Smooth muscle cell (in vitro differentiated cells): Measurements from ENCODE around the gene HOXD1. TPM values are rescaled to one million over a fixed set of nuclear protein-coding genes. Genes with fewer than 3 reads are reported as not detected.

ENCODE experiments used
- DNase-seq: peaks from one replicate; lab custom pipeline; 2025; ENCODE audit not compliant: unreplicated experiment; lab: John Stamatoyannopoulos, UW
- H2AFZ ChIP-seq: fragments of 200-600 bp; sonication (generic); 2 replicates; pipeline ENCODE4 v1.6.0; 2016; ENCODE audit warnings: antibody characterized with exemption, low read depth, mild to moderate bottlenecking
- H3F3A ChIP-seq: fragments of 200-600 bp; sonication (generic); 2 replicates; pipeline ENCODE4 v1.6.0; 2017; ENCODE audit warnings: antibody characterized with exemption, low read depth
- H3K27ac ChIP-seq: fragments of 200-600 bp; sonication (generic); 2 replicates; pipeline ENCODE4 v1.5.1; 2016; ENCODE audit warnings: low read depth, mild to moderate bottlenecking
- H3K27me3 ChIP-seq: fragments of 200-600 bp; sonication (generic); 2 replicates; pipeline ENCODE4 v1.6.1; 2016; ENCODE audit warnings: low read depth, mild to moderate bottlenecking
- H3K36me3 ChIP-seq: fragments of 200-600 bp; sonication (generic); 2 replicates; pipeline ENCODE4 v1.5.1; 2016; ENCODE audit warnings: low read depth
- H3K4me1 ChIP-seq: fragments of 200-600 bp; sonication (generic); 2 replicates; pipeline ENCODE4 v1.5.1; 2016; ENCODE audit warnings: low read depth
- H3K4me2 ChIP-seq: fragments of 200-600 bp; sonication (generic); 2 replicates; pipeline ENCODE4 v1.6.0; 2016; ENCODE audit warnings: mild to moderate bottlenecking
- H3K4me3 ChIP-seq: fragments of 200-600 bp; sonication (generic); 2 replicates; pipeline ENCODE4 v1.5.1; 2016; ENCODE audit warnings: mild to moderate bottlenecking
- H3K79me2 ChIP-seq: fragments of 200-600 bp; sonication (generic); 2 replicates; pipeline ENCODE4 v1.6.0; 2016; ENCODE audit warnings: low read depth, mild to moderate bottlenecking
- H3K9ac ChIP-seq: fragments of 200-600 bp; sonication (generic); 2 replicates; pipeline ENCODE4 v1.6.0; 2016; ENCODE audit warnings: low read depth
- H3K9me3 ChIP-seq: fragments of 200-600 bp; sonication (generic); replicated peaks from 2 replicates; pipeline ENCODE4 v1.5.1; 2016; ENCODE audit warnings: low read depth
- H4K20me1 ChIP-seq: fragments of 200-600 bp; sonication (generic); 2 replicates; pipeline ENCODE4 v1.6.0; 2016; ENCODE audit warnings: low read depth
- WGBS: methylation state at CpG from one replicate; pipeline ENCODE4 v1.1.7; 2016; ENCODE audit warnings: low lambda C conversion rate; 5-methylcytosine and 5-hydroxymethylcytosine counted together
- polyA plus RNA-seq: library from polyadenylated mRNA; unstranded; fragments of >200 nt; fragmentation: Nextera tagmentation; extraction: Ambion mirVana; gene quantifications from 2 replicates; pipeline ENCODE4 v1.2.1, GENCODE V29; 2016
- total RNA-seq: library from RNA; depleted of rRNA; stranded (reverse); fragments of >200 nt; gene quantifications from 2 replicates; pipeline ENCODE4 v1.2.3, GENCODE V29; 2014
- TF ChIP-seq, protein P1 (sequence below): fragments of 200-600 bp; sonication (generic); IDR thresholded peaks from 2 replicates; pipeline ENCODE4 v1.5.1; 2017; ENCODE audit warnings: borderline replicate concordance, mild to moderate bottlenecking, antibody characterized with exemption; ENCODE audit not compliant: insufficient read depth, poor library complexity, severe bottlenecking

The HOXD1 gene
- total and polyA plus RNA-seq, 2 experiments from 2014 or later = not detected

DNA sequence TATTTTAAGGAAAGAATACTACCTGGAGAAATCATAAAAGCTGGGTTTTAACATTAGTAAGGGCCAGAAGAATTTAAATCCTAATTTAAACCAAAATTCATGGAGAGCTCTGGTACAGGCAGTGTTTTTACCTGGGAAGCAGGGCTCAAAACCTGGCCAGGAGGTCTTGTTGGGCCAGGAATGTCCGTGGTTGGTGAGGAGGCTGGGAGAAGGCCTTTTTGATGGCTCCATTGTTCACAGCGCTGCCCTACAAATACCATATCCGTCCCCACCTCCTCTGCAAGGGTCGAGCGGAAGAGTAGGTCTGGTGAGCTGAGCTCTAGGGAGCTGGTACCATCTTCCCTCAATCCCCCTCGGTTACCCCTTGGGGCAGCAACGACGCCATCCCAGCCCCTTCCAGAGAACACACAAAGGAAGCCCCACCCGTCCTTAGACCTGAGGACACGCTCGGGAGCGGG lies 10.9 kb upstream of the HOXD1 start:
- Histone ChIP-seq H3K27me3 (peaks cover 99% of the 10 kb centered on the region), H3K9me3 (no peaks in the 10 kb centered on the region), H3K4me3 (peak overlapping the region; percentile 46), H3K79me2 (no peaks in the 10 kb centered on the region), H3K36me3 (no peaks in the 10 kb centered on the region), H3F3A (no peaks in the 10 kb centered on the region), H2AFZ (peak overlapping the region; percentile 29), H3K27ac (no peak overlapping the region), H3K4me1 (peaks cover 18% of the 10 kb centered on the region), H3K9ac (no peak overlapping the region), H3K4me2 (peak overlapping the region; percentile 89), H4K20me1 (no peaks in the 10 kb centered on the region)
- TF ChIP-seq, protein P1, sequence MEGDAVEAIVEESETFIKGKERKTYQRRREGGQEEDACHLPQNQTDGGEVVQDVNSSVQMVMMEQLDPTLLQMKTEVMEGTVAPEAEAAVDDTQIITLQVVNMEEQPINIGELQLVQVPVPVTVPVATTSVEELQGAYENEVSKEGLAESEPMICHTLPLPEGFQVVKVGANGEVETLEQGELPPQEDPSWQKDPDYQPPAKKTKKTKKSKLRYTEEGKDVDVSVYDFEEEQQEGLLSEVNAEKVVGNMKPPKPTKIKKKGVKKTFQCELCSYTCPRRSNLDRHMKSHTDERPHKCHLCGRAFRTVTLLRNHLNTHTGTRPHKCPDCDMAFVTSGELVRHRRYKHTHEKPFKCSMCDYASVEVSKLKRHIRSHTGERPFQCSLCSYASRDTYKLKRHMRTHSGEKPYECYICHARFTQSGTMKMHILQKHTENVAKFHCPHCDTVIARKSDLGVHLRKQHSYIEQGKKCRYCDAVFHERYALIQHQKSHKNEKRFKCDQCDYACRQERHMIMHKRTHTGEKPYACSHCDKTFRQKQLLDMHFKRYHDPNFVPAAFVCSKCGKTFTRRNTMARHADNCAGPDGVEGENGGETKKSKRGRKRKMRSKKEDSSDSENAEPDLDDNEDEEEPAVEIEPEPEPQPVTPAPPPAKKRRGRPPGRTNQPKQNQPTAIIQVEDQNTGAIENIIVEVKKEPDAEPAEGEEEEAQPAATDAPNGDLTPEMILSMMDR = no peak
- no peak for DNase-seq
- whole genome bisulfite sequencing = 4% methylated on average over 12 of the region's 12 CpGs

- Histone ChIP-seq H3K4me1 (peaks cover 18% of the 10 kb centered on the region), H3F3A (no peaks in the 10 kb centered on the region), H3K4me2 (peak overlapping the region; percentile 89), H4K20me1 (no peaks in the 10 kb centered on the region), H3K27me3 (peaks cover 99% of the 10 kb centered on the region), H3K4me3 (peak overlapping the region; percentile 46), H3K36me3 (no peaks in the 10 kb centered on the region), H3K9ac (no peak overlapping the region), H3K79me2 (no peaks in the 10 kb centered on the region), H3K27ac (no peak overlapping the region), H3K9me3 (no peaks in the 10 kb centered on the region), H2AFZ (peak overlapping the region; percentile 29)
- TF ChIP-seq, protein P1 = no peak
- no peak for DNase-seq
- WGBS = 2% methylated on average over 50 of the region's 68 CpGs
Measured at GRCh38 chr2:176178038-176178756, 10.3 kb upstream of the HOXD1 start.

- no peak for DNase-seq
- H3K9ac ChIP-seq = no peak overlapping the region
- H3K9me3 ChIP-seq = no peaks in the 10 kb centered on the region
- H3K27me3 ChIP-seq = peaks cover 99% of the 10 kb centered on the region
- no peak overlapping the region for H3K27ac ChIP-seq
- no peaks in the 10 kb centered on the region for H4K20me1 ChIP-seq
- TF ChIP-seq, protein P1 = no peak
- H3K79me2 ChIP-seq = no peaks in the 10 kb centered on the region
- H2AFZ ChIP-seq = no peak overlapping the region
- no peaks in the 10 kb centered on the region for H3F3A ChIP-seq
- 15% methylated on average over 7 of the region's 7 CpGs for WGBS
- peaks cover 18% of the 10 kb centered on the region for H3K4me1 ChIP-seq
- H3K36me3 ChIP-seq = no peaks in the 10 kb centered on the region
- H3K4me3 ChIP-seq = peak overlapping the region; percentile 46
- H3K4me2 ChIP-seq = peak overlapping the region; percentile 89
Measured at GRCh38 chr2:176178757-176179295, 9.6 kb upstream of the HOXD1 start.
